Skeletal muscle cell (primary cell): ENCODE measurements around the gene LARGE1.

Source experiments
- DNase-seq: peaks from one replicate; pipeline ENCODE4 v3.0.0-alpha.2; 2010; ENCODE audit warnings: low read depth
- H3K4me3 ChIP-seq: 2 replicates; pipeline ENCODE4 v1.5.1; 2011; ENCODE audit warnings: low read depth, mild to moderate bottlenecking, control low read depth, low read length, moderate library complexity

The LARGE1 gene

GRCh38 chr22:33447733-33448132 is 472.5 kb downstream of the LARGE1 start:
- H3K4me3 ChIP-seq = no peak overlapping the region
- no peak for DNase-seq

- H3K4me3 ChIP-seq = no peak overlapping the region
- no peak for DNase-seq
Measured at GRCh38 chr22:33443683-33444082, 476.6 kb downstream of the LARGE1 start.

DNA sequence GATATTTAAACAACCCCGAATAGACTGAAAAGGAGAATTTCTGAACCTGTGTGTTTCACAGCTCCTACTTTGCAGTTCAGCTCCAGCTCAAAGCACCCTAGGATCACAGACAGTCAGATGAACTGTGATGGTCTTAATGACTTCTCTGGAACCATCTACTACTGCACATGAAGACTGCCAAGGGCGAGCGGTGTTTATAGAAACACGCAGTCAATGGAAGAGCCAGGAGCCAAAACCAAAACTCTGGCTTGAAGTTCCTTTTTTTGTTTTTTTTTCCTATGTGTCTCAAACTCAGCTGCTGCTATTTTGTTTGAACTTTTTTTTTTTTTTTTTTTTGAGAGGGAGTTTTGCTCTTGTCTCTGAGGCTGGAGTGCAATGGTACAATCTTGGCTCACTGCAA is 479.5 kb downstream of the LARGE1 start:
- no peak for DNase-seq
- no peak overlapping the region for H3K4me3 ChIP-seq

- no peak overlapping the region for H3K4me3 ChIP-seq
- DNase-seq = peak; percentile 58
Measured at GRCh38 chr22:33438273-33438672, 482.0 kb downstream of the LARGE1 start.

DNA sequence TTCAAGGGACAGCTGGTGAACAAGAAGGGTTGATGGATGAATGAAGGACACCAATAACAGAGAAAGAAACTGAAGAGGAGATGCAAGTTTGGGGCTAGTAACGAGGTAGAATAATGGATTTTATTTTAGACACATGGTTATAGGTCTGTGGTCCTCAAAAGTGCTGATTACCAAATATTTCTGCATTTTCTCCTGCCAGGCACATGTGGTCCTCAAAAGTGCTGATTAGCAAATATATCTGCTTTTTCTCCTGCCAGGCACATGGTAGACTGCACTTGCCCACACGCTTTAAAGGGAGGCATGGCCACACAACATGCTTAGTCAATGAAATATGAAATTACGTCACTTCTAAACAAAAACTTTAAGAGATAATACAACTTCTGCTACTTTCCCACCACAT is 489.0 kb downstream of the LARGE1 start:
- no peak overlapping the region for H3K4me3 ChIP-seq
- DNase-seq = no peak

GRCh38 chr22:33429281-33429680 is 491.0 kb downstream of the LARGE1 start:
- H3K4me3 ChIP-seq = no peak overlapping the region
- DNase-seq = no peak

GRCh38 chr22:33427461-33427860 is 492.8 kb downstream of the LARGE1 start:
- DNase-seq = no peak

DNA sequence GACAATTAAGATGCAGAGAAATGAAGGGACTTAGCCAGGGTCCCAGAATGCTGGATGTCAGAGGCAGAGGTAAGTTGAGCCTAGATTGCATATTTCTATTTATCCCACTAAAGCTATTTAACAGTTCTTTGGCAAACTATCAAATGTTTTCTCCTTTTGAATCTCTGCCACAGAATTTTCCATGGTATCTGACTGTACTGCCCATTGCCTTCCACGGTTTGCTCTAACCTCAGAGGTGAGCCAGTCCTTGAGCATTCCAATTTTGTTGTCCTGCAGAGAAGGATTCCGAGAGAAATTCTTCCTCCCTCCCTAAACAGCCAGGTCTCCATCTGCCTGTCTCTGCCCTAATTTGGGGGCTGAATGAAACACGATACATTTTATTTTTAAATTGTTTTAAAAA is 493.8 kb downstream of the LARGE1 start:
- H3K4me3 ChIP-seq = no peak overlapping the region
- DNase-seq = no peak

More at GRCh38 chr22:33427461-33427860, 492.8 kb downstream of the LARGE1 start:
- no peak overlapping the region for H3K4me3 ChIP-seq

DNA sequence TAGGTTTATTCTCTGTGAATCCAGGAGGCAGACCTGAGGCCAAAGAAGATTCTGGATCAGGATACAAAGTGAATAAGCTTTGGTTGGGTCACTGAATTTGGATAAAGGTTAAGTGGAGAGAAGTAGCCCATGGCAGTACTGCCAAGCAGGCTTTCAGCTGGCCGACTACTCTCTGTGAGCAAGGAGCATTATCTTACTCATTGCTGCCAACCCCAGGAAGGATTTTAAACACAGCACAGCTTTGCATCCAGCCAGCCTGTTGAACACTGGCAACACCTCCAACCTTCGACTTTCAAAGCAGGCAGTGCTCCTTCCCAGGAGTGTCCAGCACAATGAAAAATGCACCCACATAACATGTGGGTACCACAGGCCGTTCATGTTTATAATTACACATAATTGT is 498.4 kb downstream of the LARGE1 start:
- no peak overlapping the region for H3K4me3 ChIP-seq
- no peak for DNase-seq

- H3K4me3 ChIP-seq = no peak overlapping the region
Measured at GRCh38 chr22:33418484-33418883, 501.8 kb downstream of the LARGE1 start.

DNA sequence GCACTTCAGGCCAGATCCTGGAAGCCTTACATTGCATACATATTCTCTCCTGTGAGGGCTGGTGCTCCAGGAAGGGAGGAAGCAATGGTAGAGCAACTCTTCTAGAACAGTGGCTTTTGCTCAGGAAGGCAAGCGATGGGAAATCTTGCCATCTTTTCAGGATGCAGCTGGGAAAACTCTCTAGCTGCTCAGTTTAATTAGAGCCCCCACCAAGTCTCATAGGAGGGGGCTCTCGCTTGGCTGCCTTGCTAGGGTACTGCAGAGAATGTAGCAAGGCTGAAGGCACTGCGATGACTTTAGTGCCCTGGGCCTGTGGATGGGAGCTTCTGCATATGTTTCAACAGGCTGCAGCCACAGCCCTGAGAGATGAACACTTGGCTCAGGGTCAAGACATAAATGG is 504.9 kb downstream of the LARGE1 start:
- no peak overlapping the region for H3K4me3 ChIP-seq
- no peak for DNase-seq

More at GRCh38 chr22:33418484-33418883, 501.8 kb downstream of the LARGE1 start:
- no peak for DNase-seq

DNA sequence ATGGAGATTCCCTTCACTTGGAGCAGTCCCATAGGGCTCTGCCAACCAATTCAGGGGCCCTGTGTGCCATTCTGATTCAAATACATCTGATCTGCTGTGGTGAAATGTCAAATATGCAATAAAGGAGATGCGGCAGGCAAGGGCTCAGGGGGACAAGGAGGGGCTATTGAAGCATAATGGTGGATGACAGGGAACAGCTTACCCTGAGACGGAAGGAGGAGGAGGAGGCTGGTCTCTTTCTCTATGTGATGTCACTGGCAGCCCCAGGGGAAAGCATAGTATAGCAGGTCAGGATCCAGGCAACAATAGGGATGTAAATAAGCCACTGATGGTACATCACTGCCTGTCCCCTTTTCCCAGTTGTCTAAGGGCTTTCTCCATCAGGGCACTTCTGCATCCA is 511.2 kb downstream of the LARGE1 start:
- H3K4me3 ChIP-seq = no peak overlapping the region
- DNase-seq = no peak

DNA sequence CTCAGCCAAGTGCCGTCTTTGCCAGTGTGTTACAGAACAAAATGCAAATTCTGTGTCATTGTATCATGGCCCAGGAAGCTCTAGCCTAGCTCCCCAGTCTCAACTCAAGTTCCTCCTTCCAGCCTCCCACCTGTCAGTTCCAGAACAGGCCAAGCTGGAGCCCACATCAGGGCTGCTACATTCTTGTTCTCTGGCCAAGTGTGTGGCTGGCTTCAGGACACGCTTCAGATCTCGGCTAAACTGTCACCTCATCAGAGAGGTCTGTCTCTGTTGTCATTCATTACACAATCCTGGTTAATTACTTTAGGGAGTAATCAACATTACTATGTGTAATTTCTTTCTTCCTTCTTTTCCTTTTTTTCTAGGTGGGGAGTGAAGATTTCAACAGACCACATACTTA is 515.1 kb downstream of the LARGE1 start:
- H3K4me3 ChIP-seq = no peak overlapping the region
- no peak for DNase-seq

GRCh38 chr22:33404723-33405122 is 515.6 kb downstream of the LARGE1 start:
- DNase-seq = no peak
- no peak overlapping the region for H3K4me3 ChIP-seq

GRCh38 chr22:33402325-33402724 is 518.0 kb downstream of the LARGE1 start:
- no peak overlapping the region for H3K4me3 ChIP-seq
- no peak for DNase-seq

GRCh38 chr22:33401291-33401690 is 519.0 kb downstream of the LARGE1 start:
- no peak for DNase-seq
- no peak overlapping the region for H3K4me3 ChIP-seq

GRCh38 chr22:33400891-33401290 is 519.4 kb downstream of the LARGE1 start:
- no peak for DNase-seq
- no peak overlapping the region for H3K4me3 ChIP-seq

- H3K4me3 ChIP-seq = no peak overlapping the region
- no peak for DNase-seq
Measured at GRCh38 chr22:33400061-33400840, 520.0 kb downstream of the LARGE1 start.

- H3K4me3 ChIP-seq = no peak overlapping the region
- DNase-seq = no peak
Measured at GRCh38 chr22:33397381-33397907, 522.8 kb downstream of the LARGE1 start.

- H3K4me3 ChIP-seq = no peak overlapping the region
- DNase-seq = no peak
Measured at GRCh38 chr22:33393432-33393831, 526.8 kb downstream of the LARGE1 start.

DNA sequence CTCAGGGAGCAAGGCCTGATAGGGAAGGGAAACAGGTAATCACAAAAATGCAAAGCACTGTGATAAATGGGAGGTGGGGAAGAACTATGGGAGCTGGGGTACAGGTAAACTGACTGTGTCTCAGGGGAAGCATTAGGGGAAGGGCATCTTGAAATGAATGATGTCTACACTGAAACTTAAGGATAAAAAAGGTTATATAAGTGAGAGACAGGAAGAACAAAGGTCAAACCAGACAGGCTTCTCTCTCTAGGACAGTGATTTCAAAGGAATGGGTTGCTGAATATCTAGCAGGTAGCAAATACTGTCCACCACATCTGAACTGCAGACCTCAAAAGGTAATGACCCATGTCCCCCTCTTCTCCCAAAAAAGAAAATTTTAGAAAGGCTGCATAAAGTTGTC is 529.0 kb downstream of the LARGE1 start:
- no peak overlapping the region for H3K4me3 ChIP-seq
- DNase-seq = no peak
